K562 (cell line): ENCODE measurements around the gene TNIP2. TPM values are rescaled to one million over a fixed set of nuclear protein-coding genes. Genes with fewer than 3 reads are reported as not detected.

ENCODE experiments used
- C11orf30 ChIP-seq: fragments of 450-650 bp; IDR thresholded peaks from 2 replicates; pipeline ENCODE4 v1.6.1; 2016; ENCODE audit warnings: low read depth, mild to moderate bottlenecking
- DPF2 ChIP-seq: fragments of 450-650 bp; IDR thresholded peaks from 2 replicates; pipeline ENCODE4 v1.6.1; 2016
- FOXA1 ChIP-seq: fragments of 450-650 bp; IDR thresholded peaks from 2 replicates; pipeline ENCODE4 v1.6.1; 2016; ENCODE audit warnings: mild to moderate bottlenecking, borderline replicate concordance
- HDAC8 ChIP-seq: fragments of 450-650 bp; IDR thresholded peaks from 2 replicates; pipeline ENCODE4 v1.6.1; 2016; ENCODE audit warnings: mild to moderate bottlenecking, missing genetic modification characterization, moderate library complexity, missing compliant biosample characterization
- JUND ChIP-seq, 2 experiments: IDR thresholded peaks; 2 replicates in 1 of 2; 3 replicates in 1 of 2; pipeline ENCODE4 v1.6.1; 2011; ENCODE audit warnings: borderline replicate concordance in 2 of 2, low read depth in 2 of 2, low read length in 2 of 2, improper control_type of control experiment in 1 of 2, missing biosample characterization in 1 of 2, missing genetic modification characterization in 1 of 2, missing genetic modification reagents in 1 of 2
- KAT8 ChIP-seq: fragments of 450-650 bp; IDR thresholded peaks from 2 replicates; pipeline ENCODE4 v1.6.1; 2016; ENCODE audit warnings: low read depth, mild to moderate bottlenecking
- PCBP2 ChIP-seq: fragments of 200-400 bp; formaldehyde crosslinking; IDR thresholded peaks from 2 replicates; pipeline ENCODE4 v1.6.1; 2018; ENCODE audit warnings: low read length, low read depth, mild to moderate bottlenecking, moderate library complexity; ENCODE audit not compliant: poor library complexity, severe bottlenecking
- POLR2H ChIP-seq: IDR thresholded peaks from 2 replicates; pipeline ENCODE4 v1.6.1; 2016; ENCODE audit warnings: missing genetic modification characterization, low read depth, mild to moderate bottlenecking, control low read depth, missing compliant biosample characterization, moderate library complexity
- PRPF4 ChIP-seq: fragments of 200-400 bp; formaldehyde crosslinking; IDR thresholded peaks from one replicate; pipeline ENCODE4 v1.6.1; 2017; ENCODE audit warnings: low read length, low read depth, mild to moderate bottlenecking; ENCODE audit not compliant: insufficient read depth, poor library complexity, severe bottlenecking
- RBBP5 ChIP-seq: fragments of 200-600 bp; sonication (generic); IDR thresholded peaks from 2 replicates; pipeline ENCODE4 v1.6.1; 2012; ENCODE audit warnings: borderline replicate concordance, mild to moderate bottlenecking, low read length, control low read depth, inconsistent platforms; ENCODE audit not compliant: insufficient read depth, poor library complexity, severe bottlenecking
- SIRT6 ChIP-seq: IDR thresholded peaks from one replicate; pipeline ENCODE4 v1.6.1; 2012; ENCODE audit warnings: low read depth, mild to moderate bottlenecking, control low read depth, inconsistent platforms, low read length, moderate library complexity
- TAL1 ChIP-seq: fragments of 450-650 bp; IDR thresholded peaks from 2 replicates; pipeline ENCODE4 v1.6.1; 2016; ENCODE audit warnings: mild to moderate bottlenecking
- ZNF589 ChIP-seq: fragments of 200-800 bp; sonication (Bioruptor generic); IDR thresholded peaks from 2 replicates; pipeline ENCODE4 v1.6.1; 2016; ENCODE audit warnings: low read depth, missing genetic modification characterization, missing compliant biosample characterization
- ZNF592 ChIP-seq: fragments of 450-650 bp; IDR thresholded peaks from 2 replicates; pipeline ENCODE4 v1.6.1; 2017; ENCODE audit warnings: antibody characterized with exemption, mild to moderate bottlenecking
- polyA plus RNA-seq, 8 experiments: library from polyadenylated mRNA; depleted of rRNA in 4 of 8; stranded (reverse) in 5 of 8; unstranded in 3 of 8; fragments of >200 nt; fragmentation: Nextera tagmentation in 2 of 8; fragmentation: Illumina TruSeq in 1 of 8; extraction: Ambion mirVana in 2 of 8; extraction: Trizol in 1 of 8; gene quantifications; 2 replicates each; pipeline versions ENCODE4 v1.2.1 to v1.2.3, GENCODE V29; 2011 to 2014; ENCODE audit warnings: inconsistent platforms in 1 of 8, missing spikeins in 1 of 8
- total RNA-seq, 7 experiments: library from RNA; depleted of rRNA in 6 of 7; stranded (reverse); fragments of >200 nt in 6 of 7; fragmentation: Illumina TruSeq in 2 of 7; extraction: Trizol in 2 of 7; gene quantifications; 2 replicates each; pipeline versions ENCODE4 v1.2.1 to v1.2.3, GENCODE V29; 2011 to 2021; ENCODE audit warnings: low replicate concordance in 1 of 7
- TF ChIP-seq, protein P1 (sequence below): fragments of 250-450 bp; sonication (Bioruptor Pico); IDR thresholded peaks from 2 replicates; pipeline ENCODE4 v1.5.1; 2021; ENCODE audit warnings: mild to moderate bottlenecking
- TF ChIP-seq, protein P2 (sequence below): sonication (generic); formaldehyde crosslinking; IDR thresholded peaks from 2 replicates; pipeline ENCODE4 v1.9.0; 2022; ENCODE audit warnings: mild to moderate bottlenecking, missing genetic modification reagents
- TF ChIP-seq, protein P3 (sequence below), 2 experiments: fragments of 450-650 bp in 1 of 2; sonication (generic) in 1 of 2; formaldehyde crosslinking in 1 of 2; IDR thresholded peaks in 1 of 2; conservative IDR thresholded peaks in 1 of 2; 2 replicates each; pipeline versions ENCODE4 v1.6.1 to v1.8.1; 2016 to 2023; ENCODE audit warnings: mild to moderate bottlenecking in 2 of 2, moderate library complexity in 2 of 2, inconsistent platforms in 1 of 2, missing genetic modification reagents in 1 of 2

Gene TNIP2
- total and polyA plus RNA-seq, 9 of the 15 experiments (the other 6 are each of a cell fraction or from before 2014, with no cell fraction given) = 0.61 to 42.6 (median 19.5) TPM

GRCh38 chr4:2794486-2795299, 38.6 kb upstream of the TNIP2 start (continued):
- TF ChIP-seq ZNF592 = peak; percentile 46
- TF ChIP-seq, protein P1, sequence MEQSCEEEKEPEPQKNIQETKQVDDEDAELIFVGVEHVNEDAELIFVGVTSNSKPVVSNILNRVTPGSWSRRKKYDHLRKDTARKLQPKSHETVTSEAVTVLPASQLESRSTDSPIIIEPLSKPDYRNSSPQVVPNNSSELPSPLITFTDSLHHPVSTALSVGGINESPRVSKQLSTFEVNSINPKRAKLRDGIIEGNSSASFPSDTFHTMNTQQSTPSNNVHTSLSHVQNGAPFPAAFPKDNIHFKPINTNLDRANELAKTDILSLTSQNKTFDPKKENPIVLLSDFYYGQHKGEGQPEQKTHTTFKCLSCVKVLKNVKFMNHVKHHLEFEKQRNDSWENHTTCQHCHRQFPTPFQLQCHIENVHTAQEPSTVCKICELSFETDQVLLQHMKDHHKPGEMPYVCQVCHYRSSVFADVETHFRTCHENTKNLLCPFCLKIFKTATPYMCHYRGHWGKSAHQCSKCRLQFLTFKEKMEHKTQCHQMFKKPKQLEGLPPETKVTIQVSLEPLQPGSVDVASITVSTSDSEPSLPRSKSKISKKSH (CRISPR knock-in tag) = no peak
- TF ChIP-seq, protein P2, sequence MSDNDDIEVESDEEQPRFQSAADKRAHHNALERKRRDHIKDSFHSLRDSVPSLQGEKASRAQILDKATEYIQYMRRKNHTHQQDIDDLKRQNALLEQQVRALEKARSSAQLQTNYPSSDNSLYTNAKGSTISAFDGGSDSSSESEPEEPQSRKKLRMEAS (CRISPR knock-in tag) = no peak
- no peak for TF ChIP-seq SIRT6
- TF ChIP-seq TAL1 = no peak
- no peak for TF ChIP-seq KAT8
- TF ChIP-seq PCBP2 = no peak
- TF ChIP-seq ZNF589 (CRISPR knock-in tag) = no peak
- 0 out of 2 replicates have a peak, but pooled peaks have one; percentile 35 for TF ChIP-seq HDAC8 (tag)
- TF ChIP-seq PRPF4 = no peak
- TF ChIP-seq, protein P3, sequence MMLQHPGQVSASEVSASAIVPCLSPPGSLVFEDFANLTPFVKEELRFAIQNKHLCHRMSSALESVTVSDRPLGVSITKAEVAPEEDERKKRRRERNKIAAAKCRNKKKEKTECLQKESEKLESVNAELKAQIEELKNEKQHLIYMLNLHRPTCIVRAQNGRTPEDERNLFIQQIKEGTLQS (IDR thresholded peaks at IDR 0.05) = no peak
- TF ChIP-seq, protein P3 (CRISPR knock-in tag; conservative IDR thresholded peaks at IDR 0.05) = no peak
- TF ChIP-seq C11orf30 = peak; percentile 94
- no peak for TF ChIP-seq RBBP5
- no peak for TF ChIP-seq FOXA1
- TF ChIP-seq POLR2H (tag) = no peak
- 0 out of 2 replicates have a peak, but pooled peaks have one; percentile 19 for TF ChIP-seq DPF2
- TF ChIP-seq JUND (IDR thresholded peaks at IDR 0.05; ENCODE audit: borderline replicate concordance, low read depth, low read length) = peak; percentile 50; the same call in 1 of the 2 replicates
- TF ChIP-seq JUND (tag; IDR thresholded peaks at IDR 0.05; ENCODE audit: borderline replicate concordance, low read depth, low read length) = no peak; the same call in 2 of the 3 replicates
